HCT116 (cell line): ENCODE results near the gene ASB7. TPM values are rescaled to one million over a fixed set of nuclear protein-coding genes. Genes with fewer than 3 reads are reported as not detected.

Experiments used
- ATAC-seq: fragments of 200-7000 bp; cut with Tn5 transposase; 2 replicates; pipeline ENCODE4 v1.9.1; 2020; ENCODE audit warnings: mild to moderate bottlenecking, moderate library complexity
- BruUV-seq: library from RNA; stranded (reverse); fragments of 400-500 nt; replicated peaks from 2 replicates; lab custom pipeline; 2021; lab: Mats Ljungman, UMichigan
- CTCF ChIA-PET: fragments of 300-600 bp; sonication (Branson Sonifier 250); formaldehyde crosslinking; loops from one replicate; lab custom pipeline; 2021; ENCODE audit warnings: antibody characterized with exemption; lab: Charles Lee
- POLR2A ChIA-PET: fragments of 300-600, 350-600 bp; sonication (Branson Sonifier 250); formaldehyde crosslinking; loops from one replicate; lab custom pipeline; 2021; ENCODE audit warnings: antibody characterized with exemption; lab: Charles Lee
- RAD21 ChIA-PET, 2 experiments: fragments of 300-600 bp; sonication (Branson Sonifier 250); formaldehyde crosslinking; loops; one replicate each; lab custom pipeline; 2023; ENCODE audit warnings: low total read pairs in 2 of 2; ENCODE audit not compliant: uncharacterized antibody in 2 of 2, unreplicated experiment in 2 of 2, low non-redundant PET in 1 of 2; lab: Charles Lee
- DNase-seq: peaks from one replicate; pipeline ENCODE4 v3.0.0-alpha.2; 2010; ENCODE audit warnings: low read depth, low spot score
- H2AFZ ChIP-seq: fragments of 200-600 bp; shearing (Covaris generic), sonication (generic); 2 replicates; pipeline ENCODE4 v1.6.1; 2017; ENCODE audit warnings: low read depth, mixed run types, mixed read lengths, antibody characterized with exemption, low read length; ENCODE audit not compliant: poor library complexity, severe bottlenecking
- H3K27ac ChIP-seq: 2 replicates; pipeline ENCODE4 v1.5.1; 2012; ENCODE audit warnings: low read depth, low read length
- H3K27me3 ChIP-seq: fragments of 200-600 bp; sonication (generic); 2 replicates; pipeline ENCODE4 v1.6.1; 2016; ENCODE audit warnings: mixed run types, low read length, mixed read lengths; ENCODE audit not compliant: insufficient read depth
- H3K36me3 ChIP-seq, 2 experiments: fragments of 200-500 bp in 1 of 2; fragments of 200-600 bp in 1 of 2; sonication (Bioruptor generic) in 1 of 2; sonication (generic) in 1 of 2; 2 replicates each; pipeline versions ENCODE4 v1.5.1 to v1.6.1; 2014 to 2016; ENCODE audit warnings: low read length in 2 of 2, inconsistent platforms in 1 of 2, mixed read lengths in 1 of 2, mixed run types in 1 of 2; ENCODE audit not compliant: insufficient read depth in 2 of 2, control insufficient read depth in 1 of 2
- H3K4me1 ChIP-seq, 2 experiments: fragments of 200-600 bp in 1 of 2; sonication (generic) in 1 of 2; 2 replicates each; pipeline versions ENCODE4 v1.5.1 to v1.6.1; 2012 to 2017; ENCODE audit warnings: low read length in 2 of 2, inconsistent platforms in 1 of 2, mild to moderate bottlenecking in 1 of 2, mixed read lengths in 1 of 2, mixed run types in 1 of 2, moderate library complexity in 1 of 2; ENCODE audit not compliant: insufficient read depth in 2 of 2, control insufficient read depth in 1 of 2
- H3K4me2 ChIP-seq: fragments of 200-600 bp; sonication (generic); 2 replicates; pipeline ENCODE4 v1.6.1; 2017; ENCODE audit warnings: mixed run types, low read length, mixed read lengths
- H3K4me3 ChIP-seq, 2 experiments: fragments of 200-600 bp in 1 of 2; sonication (generic) in 1 of 2; replicated peaks in 1 of 2; 2 replicates each; pipeline ENCODE4 v1.5.1; 2011 to 2016; ENCODE audit warnings: low read length in 2 of 2, control low read depth in 1 of 2, low read depth in 1 of 2, mild to moderate bottlenecking in 1 of 2, mixed read lengths in 1 of 2, mixed run types in 1 of 2
- H3K79me2 ChIP-seq: fragments of 200-600 bp; sonication (generic); 2 replicates; pipeline ENCODE4 v1.6.1; 2017; ENCODE audit warnings: mild to moderate bottlenecking, mixed run types, low read length, moderate library complexity, mixed read lengths; ENCODE audit not compliant: insufficient read depth
- H3K9ac ChIP-seq: fragments of 200-600 bp; sonication (generic); 2 replicates; pipeline ENCODE4 v1.6.1; 2016; ENCODE audit warnings: low read length, mixed read lengths
- H3K9me2 ChIP-seq: fragments of 200-600 bp; sonication (generic), shearing (Covaris generic); 2 replicates; pipeline ENCODE4 v1.6.1; 2017; ENCODE audit warnings: mixed run types, mild to moderate bottlenecking, moderate library complexity; ENCODE audit not compliant: insufficient read depth
- H3K9me3 ChIP-seq, 2 experiments: fragments of 200-500 bp in 1 of 2; fragments of 200-600 bp in 1 of 2; sonication (Bioruptor generic) in 1 of 2; sonication (generic) in 1 of 2; 2 replicates each; pipeline ENCODE4 v1.6.1; 2014 to 2017; ENCODE audit warnings: low read length in 2 of 2, mixed read lengths in 2 of 2, inconsistent platforms in 1 of 2, low read depth in 1 of 2, mild to moderate bottlenecking in 1 of 2, mixed run types in 1 of 2, moderate library complexity in 1 of 2; ENCODE audit not compliant: control insufficient read depth in 1 of 2, insufficient read depth in 1 of 2
- H4K20me1 ChIP-seq: fragments of 200-600 bp; sonication (generic), shearing (Covaris generic); 2 replicates; pipeline ENCODE4 v1.6.1; 2017; ENCODE audit warnings: mixed run types, mild to moderate bottlenecking, moderate library complexity; ENCODE audit not compliant: insufficient read depth
- ATF3 ChIP-seq: IDR thresholded peaks from 2 replicates; pipeline ENCODE4 v1.6.1; 2012
- CBX3 ChIP-seq: IDR thresholded peaks from 2 replicates; pipeline ENCODE4 v1.6.1; 2012; ENCODE audit warnings: low read depth
- CEBPB ChIP-seq: IDR thresholded peaks from 2 replicates; pipeline ENCODE4 v1.6.1; 2012; ENCODE audit warnings: low read depth
- EGR1 ChIP-seq: IDR thresholded peaks from 2 replicates; pipeline ENCODE4 v1.6.1; 2012; ENCODE audit warnings: low read depth
- ELF1 ChIP-seq: IDR thresholded peaks from 2 replicates; pipeline ENCODE4 v1.6.1; 2012; ENCODE audit warnings: low read depth, borderline replicate concordance
- EZH2 ChIP-seq: fragments of 200-600 bp; sonication (generic); IDR thresholded peaks from 2 replicates; pipeline ENCODE4 v1.6.1; 2017; ENCODE audit warnings: antibody characterized with exemption, mixed run types
- EZH2phosphoT487 ChIP-seq: fragments of 200-600 bp; IDR thresholded peaks from 2 replicates; pipeline ENCODE4 v1.6.1; 2018; ENCODE audit warnings: antibody characterized with exemption, borderline replicate concordance
- FOSL1 ChIP-seq: IDR thresholded peaks from 2 replicates; pipeline ENCODE4 v1.6.1; 2012; ENCODE audit warnings: low read depth
- POLR2A ChIP-seq: IDR thresholded peaks from 2 replicates; pipeline ENCODE4 v1.7.0; 2011; ENCODE audit warnings: borderline replicate concordance; ENCODE audit not compliant: insufficient read depth, insufficient read length; ENCODE audit errors: extremely low read depth
- POLR2AphosphoS5 ChIP-seq: IDR thresholded peaks from 2 replicates; pipeline ENCODE4 v1.6.1; 2011; ENCODE audit warnings: mild to moderate bottlenecking, low read depth, low read length, moderate library complexity
- RAD21 ChIP-seq: IDR thresholded peaks from 2 replicates; pipeline ENCODE4 v1.6.1; 2012; ENCODE audit warnings: low read depth, mild to moderate bottlenecking
- REST ChIP-seq: IDR thresholded peaks from 2 replicates; pipeline ENCODE4 v1.6.1; 2012; ENCODE audit warnings: low read depth
- SIN3A ChIP-seq: IDR thresholded peaks from 2 replicates; pipeline ENCODE4 v1.6.1; 2012; ENCODE audit warnings: low read depth
- SP1 ChIP-seq: IDR thresholded peaks from 2 replicates; pipeline ENCODE4 v1.6.1; 2012; ENCODE audit warnings: low read depth
- SRF ChIP-seq: IDR thresholded peaks from 2 replicates; pipeline ENCODE4 v1.6.1; 2012; ENCODE audit warnings: low read depth
- TCF7L2 ChIP-seq: IDR thresholded peaks from 2 replicates; pipeline ENCODE4 v1.7.0; 2011; ENCODE audit warnings: borderline replicate concordance, inconsistent platforms; ENCODE audit not compliant: insufficient read depth, insufficient read length; ENCODE audit errors: extremely low read depth
- YY1 ChIP-seq: IDR thresholded peaks from 2 replicates; pipeline ENCODE4 v1.6.1; 2011; ENCODE audit warnings: low read length, low read depth, moderate library complexity, mild to moderate bottlenecking; ENCODE audit not compliant: insufficient replicate concordance; ENCODE audit errors: extremely low read depth
- ZBTB33 ChIP-seq: IDR thresholded peaks from 2 replicates; pipeline ENCODE4 v1.6.1; 2011; ENCODE audit warnings: mild to moderate bottlenecking, low read length, moderate library complexity; ENCODE audit not compliant: insufficient replicate concordance; ENCODE audit errors: extremely low read depth
- ZFX ChIP-seq: fragments of 450-650 bp; IDR thresholded peaks from 2 replicates; pipeline ENCODE4 v1.6.1; 2017
- ZNF274 ChIP-seq: fragments of 200-500 bp; sonication (Bioruptor generic); IDR thresholded peaks from 2 replicates; pipeline ENCODE4 v1.6.1; 2014; ENCODE audit warnings: mild to moderate bottlenecking, low read depth, low read length, inconsistent platforms
- intact Hi-C: fragments of 100-400 bp; cut with micrococcal nuclease; formaldehyde crosslinking; loops from 2 replicates; pipeline ENCODE4 v1.10.0; 2022
- total RNA-seq: library from RNA; stranded (reverse); gene quantifications from one replicate; pipeline ENCODE4 v1.2.1, GENCODE V29; 2021; ENCODE audit not compliant: unreplicated experiment

ASB7 gene
- total RNA-seq, 1 experiment from 2014 or later: 16.6 TPM

GRCh38 chr15:100614336-100614735 is 11.9 kb downstream of the ASB7 start (continued):
- no peak for TF ChIP-seq POLR2AphosphoS5
- no peak for TF ChIP-seq EZH2
- no peak for TF ChIP-seq SP1
- TF ChIP-seq TCF7L2: no peak
- no peak for TF ChIP-seq CBX3
- TF ChIP-seq ZFX: no peak
- no peak for TF ChIP-seq CEBPB

- Histone ChIP-seq H3K27me3 (no peaks in the 10 kb centered on the region), H2AFZ (no peak overlapping the region), H4K20me1 (no peaks in the 10 kb centered on the region), H3K79me2 (peaks cover 3% of the 10 kb centered on the region; the same call in 1 of the 2 replicates), H3K27ac (no peak overlapping the region), H3K4me3 (no peak overlapping the region), H3K4me1 (no peaks in the 10 kb centered on the region), H3K4me2 (no peak overlapping the region), H3K9ac (no peak overlapping the region), H3K36me3 (peaks cover 0 to 20% of the 10 kb centered on the region in 2 experiments; a peak in 3 of 4 replicates), H3K9me3 (no peaks in the 10 kb centered on the region), H3K9me2 (no peaks in the 10 kb centered on the region)
- no TSS peak for BruUV-seq
- POLR2A ChIA-PET: no interaction called here
- DNase-seq (no peak), ATAC-seq (no peak)
- TF ChIP-seq ATF3 (no peak), ZFX (no peak), EZH2 (no peak), FOSL1 (no peak), REST (no peak), EZH2phosphoT487 (no peak), CBX3 (no peak), ELF1 (no peak), ZBTB33 (no peak), RAD21 (no peak), SRF (no peak), EGR1 (no peak), YY1 (no peak), ZNF274 (no peak), SIN3A (no peak), CEBPB (no peak), POLR2A (no peak)
- CTCF ChIA-PET: interaction anchor here (1.2 kb wide), 1 partner anchor 12 kb away, joined by 3 read pairs; no protein-coding TSS in a partner anchor
- intact Hi-C loops: no loop called here
- RAD21 ChIA-PET: no interaction called here
Observed at GRCh38 chr15:100614918-100615317, 12.5 kb downstream of the ASB7 start.
